NCI-H1436 (cell line): ENCODE results near the gene SIRT7.

ENCODE experiments used
- DNase-seq: peaks from one replicate; lab custom pipeline; 2025; lab: John Stamatoyannopoulos, UW

The SIRT7 gene, protein sequence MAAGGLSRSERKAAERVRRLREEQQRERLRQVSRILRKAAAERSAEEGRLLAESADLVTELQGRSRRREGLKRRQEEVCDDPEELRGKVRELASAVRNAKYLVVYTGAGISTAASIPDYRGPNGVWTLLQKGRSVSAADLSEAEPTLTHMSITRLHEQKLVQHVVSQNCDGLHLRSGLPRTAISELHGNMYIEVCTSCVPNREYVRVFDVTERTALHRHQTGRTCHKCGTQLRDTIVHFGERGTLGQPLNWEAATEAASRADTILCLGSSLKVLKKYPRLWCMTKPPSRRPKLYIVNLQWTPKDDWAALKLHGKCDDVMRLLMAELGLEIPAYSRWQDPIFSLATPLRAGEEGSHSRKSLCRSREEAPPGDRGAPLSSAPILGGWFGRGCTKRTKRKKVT

DNA sequence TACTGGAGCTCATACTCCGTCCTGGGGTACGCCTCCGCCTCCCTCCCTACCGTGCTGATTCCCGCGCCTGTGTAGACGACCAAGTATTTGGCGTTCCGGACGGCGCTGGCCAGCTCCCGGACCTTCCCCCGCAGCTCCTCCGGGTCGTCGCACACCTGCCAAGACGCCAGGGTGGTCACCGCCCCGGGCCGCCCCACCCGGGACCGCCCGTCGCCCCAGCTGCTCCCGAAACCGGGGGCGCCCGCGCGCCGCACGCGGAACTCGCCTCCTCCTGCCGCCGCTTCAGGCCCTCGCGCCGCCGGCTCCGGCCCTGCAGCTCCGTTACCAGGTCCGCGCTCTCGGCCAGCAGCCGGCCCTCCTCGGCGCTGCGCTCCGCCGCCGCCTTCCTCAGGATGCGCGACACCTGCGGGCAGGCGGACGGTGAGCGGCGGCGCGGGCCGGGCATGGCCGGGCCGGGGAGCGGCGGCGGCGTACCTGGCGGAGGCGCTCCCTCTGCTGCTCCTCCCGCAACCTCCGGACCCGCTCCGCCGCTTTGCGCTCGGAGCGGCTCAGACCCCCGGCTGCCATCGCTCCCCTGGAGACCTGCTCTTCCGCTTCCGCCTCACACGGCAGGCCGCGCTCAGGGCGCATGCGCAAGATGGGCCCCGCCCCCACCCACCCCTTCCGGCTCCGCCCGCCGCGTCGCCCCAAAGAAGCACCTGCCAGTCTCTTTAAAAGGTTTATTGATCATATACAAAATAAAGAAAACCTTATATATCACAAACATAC, at the start of gene SIRT7:
Gene SIRT7, minus strand, starts transcription at position 612 of the 768 bp plus-strand sequence. Its CDS starts 45 bp downstream, at position 567.
- DNase-seq: peak; percentile 89

DNA sequence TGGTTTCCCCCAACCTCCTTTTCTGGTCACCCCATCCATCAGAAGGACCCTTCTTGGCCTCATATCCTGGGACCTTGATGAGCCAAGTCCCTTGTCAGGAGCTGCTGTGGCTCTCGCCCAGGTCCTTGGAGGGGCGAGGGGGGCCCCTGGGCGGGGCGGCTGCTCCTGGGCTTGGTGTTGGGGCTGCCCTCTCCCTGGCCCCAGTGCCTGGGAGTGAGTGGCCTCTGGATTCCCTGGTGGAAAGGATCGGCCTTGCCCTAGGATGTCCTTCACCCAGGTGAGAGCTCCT, 49.2 kb upstream of the SIRT7 start:
- DNase-seq: no peak

DNA sequence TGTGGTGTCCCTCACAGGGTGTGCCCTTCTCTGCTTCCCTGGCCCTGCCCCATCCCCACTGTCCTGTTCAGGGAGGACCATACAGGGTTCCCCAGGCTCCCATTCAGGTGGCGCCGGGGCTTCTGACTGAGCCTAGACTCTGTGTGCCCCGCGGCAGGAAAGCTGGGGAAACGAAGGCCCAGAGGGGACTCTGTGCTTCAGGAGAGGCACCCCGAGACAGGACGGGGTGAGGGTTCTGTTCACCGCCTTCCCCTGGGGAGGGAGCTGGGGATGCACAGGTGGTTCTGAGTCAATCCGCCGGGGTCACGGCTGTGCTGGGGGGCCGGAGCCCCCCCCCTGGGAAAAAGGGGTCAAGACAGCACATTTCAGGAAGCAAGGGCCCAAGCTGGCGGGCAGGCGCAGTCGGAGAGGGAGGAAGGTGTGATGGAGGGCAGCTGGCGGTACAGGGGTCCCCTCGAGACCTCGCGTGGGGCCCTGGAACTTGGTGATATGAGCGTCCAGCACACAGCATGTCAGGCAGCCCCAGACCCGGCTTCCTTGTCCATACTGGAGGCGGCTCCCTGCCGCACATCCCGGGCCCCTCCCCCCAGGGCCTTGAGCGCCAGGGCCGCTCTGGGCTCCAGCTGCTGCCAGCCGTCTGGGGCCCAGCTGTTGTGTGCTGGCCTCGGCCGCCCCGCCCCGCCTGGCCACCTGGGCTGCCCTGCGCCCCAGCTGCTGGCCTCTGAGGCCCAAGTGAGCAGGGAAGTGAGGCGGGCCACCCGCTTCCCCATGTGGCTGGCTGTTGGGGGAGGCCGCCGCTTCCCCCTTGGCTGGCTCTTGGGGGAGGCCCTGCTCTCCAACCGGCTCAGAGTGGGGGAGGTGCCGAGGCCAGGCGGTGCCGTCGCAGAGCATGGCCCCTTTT, 48.6 kb upstream of the SIRT7 start:
- DNase-seq: no peak

DNA sequence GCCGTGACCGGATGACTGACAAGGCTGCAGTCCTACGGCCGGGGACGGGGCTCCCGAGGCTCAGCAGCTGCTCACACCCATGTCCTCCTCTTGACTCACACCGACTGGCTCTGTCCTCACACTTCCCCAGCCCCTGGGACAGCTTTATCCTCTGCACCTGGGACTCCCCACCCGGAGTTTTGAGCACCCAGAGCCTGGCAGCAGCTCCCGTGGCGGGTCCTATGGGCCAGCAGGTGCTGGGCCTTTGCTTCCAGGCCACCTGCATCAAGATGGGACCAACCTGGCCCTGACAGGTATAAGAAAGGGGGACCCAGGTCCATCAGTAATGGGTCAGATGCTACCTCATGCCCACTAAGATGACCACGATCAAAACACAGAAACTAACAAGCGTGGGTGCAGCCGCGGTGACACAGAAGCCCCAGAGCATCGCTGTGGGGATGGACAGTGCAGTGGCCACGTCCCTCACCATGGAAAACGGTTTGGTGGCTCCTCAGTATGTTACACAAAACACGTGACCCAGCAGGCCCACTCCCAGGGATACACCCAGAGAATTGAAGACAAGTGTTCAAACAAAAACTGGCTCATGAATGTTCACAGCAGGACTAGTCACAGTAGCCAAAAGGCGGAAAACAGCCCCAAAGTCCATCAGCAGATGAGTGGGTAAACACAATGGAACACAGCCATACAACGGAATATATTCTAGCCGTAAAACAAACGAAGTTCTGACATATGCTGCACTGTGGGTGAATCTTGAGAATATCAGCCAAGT, 46.3 kb upstream of the SIRT7 start:
- DNase-seq: no peak

DNA sequence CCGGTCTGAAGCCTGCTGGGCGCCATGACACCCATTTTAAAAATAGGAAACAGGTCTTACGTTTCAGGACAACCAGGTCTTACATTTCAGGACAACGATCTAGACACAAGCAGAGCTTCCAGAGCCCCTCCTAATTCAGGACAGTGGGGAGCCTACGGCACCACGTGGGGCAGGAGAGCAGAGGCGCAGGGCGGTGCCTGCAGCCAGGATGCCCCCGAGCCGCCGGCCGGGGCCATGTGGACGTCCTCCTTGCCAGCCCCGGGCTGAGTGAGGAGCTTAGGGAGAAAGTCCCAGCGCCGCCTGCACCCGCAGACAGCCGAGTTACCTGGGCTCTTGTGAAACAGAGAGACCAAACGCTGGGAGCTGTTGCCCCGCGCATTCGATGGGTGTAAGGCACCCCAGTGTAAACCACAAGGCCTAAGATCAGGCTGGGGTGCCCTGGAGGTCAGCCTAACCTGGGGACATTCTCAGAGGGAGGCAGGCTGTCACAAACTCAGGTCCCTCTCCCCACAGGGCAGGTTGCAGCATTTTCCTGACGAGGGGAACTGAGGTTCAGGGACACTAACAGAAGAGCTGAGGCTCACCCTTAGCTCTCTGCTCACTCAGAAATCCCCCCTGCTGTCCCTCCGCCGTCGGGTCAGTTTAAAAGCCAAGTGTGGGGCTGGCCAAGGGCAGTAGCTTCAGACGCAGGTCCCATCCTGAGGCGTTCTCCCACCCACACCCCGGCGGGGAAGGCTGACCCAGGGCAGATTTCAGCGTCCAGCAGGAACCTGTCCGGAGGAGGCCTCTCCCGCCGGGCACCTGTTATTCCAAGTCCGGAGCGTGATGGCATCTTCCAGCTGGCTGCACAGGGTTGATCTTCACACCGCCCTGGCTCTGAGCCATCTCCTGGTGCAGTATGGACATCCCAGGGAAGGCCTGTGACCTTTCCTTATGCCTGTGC, 44.8 kb upstream of the SIRT7 start:
- no peak for DNase-seq

DNA sequence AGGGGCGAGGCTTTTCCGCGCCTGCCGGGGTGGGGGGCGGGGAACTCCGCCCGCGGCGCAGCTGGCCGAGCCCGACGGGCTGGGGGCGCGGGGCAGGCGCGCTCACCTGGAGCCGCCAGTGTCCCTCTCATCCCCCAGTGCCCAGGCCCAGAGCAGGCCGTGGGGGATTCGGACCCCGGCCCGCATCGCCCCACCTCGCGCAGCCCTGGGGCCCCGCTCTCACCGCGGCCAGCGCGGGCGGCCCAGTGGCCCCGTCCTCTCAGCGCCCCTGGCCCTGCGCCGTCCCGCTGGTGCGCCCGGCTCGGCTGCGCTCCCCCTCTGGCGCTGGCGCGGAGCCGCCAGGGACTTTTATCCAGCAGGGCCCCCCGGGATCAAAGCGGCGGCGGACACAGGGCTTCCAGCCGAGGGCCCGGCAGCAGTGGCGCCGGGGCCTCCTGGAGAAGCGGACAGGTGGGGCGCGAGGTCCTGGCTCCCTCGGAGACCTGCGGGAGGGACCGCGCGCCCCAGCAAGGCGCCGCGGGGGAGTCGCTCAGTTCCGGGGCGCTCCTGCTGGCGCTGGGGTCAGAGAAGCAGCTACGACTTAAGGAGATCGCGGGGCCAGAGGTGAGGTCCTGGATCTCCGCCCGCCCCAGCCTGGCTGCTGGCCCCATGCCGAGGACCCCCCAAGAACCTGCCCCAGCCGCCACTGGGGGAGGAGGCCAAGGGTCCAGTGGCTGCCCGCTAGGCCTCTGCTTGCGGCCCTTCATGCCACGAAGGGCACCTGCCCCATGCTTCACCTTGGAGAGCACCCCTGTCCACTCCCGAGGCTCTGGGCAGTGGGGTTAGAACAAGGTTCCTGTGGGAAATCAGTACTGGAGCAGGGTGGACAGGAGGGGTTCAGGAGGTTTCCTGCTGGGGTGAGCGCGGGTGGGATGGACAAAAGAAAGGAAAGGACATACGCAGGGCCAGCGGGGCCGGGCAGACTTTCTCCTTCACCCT, 43.8 kb upstream of the SIRT7 start:
- DNase-seq: no peak

DNA sequence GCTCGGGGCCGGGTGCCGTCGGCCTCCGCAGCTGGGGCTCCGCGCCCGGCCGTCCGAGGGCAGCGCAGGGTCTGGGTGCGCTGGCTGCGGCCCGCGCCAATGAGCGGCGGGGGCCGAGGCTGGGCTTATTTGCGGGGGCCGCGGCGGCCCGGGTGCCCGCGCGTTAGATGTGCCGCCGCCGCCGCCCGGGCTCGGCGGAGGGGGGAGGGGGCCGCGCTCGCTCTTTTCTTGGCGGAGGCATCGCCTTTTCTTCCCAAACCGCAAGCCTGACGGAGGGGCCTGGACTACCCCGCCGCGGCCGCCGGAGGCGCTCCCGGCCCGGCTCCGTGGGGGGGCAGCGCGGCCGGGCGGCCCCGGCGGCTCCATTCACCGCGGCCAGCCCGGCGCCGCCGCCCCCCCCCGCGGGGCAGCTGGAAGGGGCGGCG, 43.1 kb upstream of the SIRT7 start, which contains the start of gene NOTUM:
Gene NOTUM, minus strand, starts transcription at position 101 of the 425 bp plus-strand sequence. CDS start 278 bp downstream, outside the sequence.
- peak; percentile 30 for DNase-seq

DNA sequence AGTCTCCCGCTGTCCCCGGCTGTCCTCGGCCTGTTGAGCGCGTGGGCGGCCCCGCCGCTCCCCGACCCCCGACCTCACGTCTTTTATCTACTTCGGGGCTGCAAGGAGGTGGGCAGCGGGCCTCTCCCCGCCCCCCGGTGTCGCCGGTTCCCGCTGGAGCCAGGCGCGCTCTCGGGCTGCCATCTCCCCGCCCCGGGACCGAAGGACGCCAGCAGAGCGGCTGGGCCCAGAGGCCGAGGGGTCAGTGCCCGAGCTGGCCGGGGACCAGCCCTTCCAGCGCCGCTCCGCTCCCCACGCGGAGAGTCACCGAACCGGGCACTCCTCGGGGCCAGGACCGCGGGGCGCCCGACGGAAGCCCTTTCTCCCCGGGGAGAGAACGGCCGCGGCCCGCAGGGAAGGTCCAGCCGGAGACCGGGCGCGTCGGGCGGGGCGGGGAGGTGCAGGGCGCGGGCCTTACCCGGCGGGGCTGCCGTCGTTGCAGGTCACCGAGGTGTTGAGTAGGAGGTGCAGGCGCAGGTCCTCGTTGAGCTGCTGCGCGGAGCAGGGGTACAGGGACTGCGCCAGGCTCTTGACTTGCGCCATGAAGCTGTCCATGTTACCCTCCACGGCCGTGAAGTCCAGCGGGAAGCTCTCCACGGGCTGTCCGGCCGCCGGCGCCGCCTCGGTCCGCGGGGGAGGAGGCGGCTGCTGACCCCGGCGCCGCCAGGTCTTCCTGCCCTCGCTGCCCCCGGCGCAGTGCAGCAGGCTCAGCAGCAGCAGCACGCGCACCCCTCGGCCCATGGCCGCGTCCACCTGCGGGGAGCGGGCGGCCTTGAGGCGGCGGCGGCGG, 42.4 kb upstream of the SIRT7 start:
- DNase-seq: no peak

DNA sequence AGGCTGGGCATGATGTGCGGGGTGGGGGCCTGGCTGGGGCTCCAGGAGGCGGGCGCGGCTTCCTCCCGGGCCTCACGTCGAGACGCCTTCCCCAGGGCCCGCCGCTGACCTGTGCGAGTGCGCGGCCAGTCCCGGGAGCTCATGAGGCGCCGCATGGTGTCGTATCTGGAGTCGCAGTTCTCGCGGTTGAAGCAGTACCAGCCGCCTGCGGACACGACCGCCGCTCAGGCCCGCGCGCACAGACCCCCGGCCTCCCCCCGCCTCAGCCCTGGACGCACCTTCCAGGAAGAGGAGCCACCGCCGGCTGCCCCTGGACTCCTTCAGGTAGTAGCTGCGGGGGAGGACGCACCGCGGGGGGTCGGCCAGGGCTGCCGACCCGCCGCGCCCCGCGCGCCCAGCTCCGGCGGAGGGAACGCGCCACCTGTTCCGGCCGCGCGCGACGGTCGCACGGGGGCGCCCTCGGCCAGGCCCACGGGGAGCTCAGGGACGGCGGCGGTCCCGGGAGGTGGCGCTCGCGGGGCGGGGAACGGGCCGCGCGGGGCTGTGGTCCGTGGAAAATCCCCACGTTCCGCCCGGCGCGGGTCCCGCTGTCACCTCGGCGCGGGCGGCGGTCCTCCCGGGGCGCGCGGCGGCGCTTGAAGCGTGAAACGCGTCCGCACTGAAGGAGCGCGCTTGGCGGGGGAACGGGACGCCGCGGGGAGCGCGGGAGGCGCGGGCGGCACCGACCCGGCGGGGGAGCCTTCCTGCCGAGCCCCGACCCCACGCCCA, 41.6 kb upstream of the SIRT7 start:
- DNase-seq: peak; percentile 52

DNA sequence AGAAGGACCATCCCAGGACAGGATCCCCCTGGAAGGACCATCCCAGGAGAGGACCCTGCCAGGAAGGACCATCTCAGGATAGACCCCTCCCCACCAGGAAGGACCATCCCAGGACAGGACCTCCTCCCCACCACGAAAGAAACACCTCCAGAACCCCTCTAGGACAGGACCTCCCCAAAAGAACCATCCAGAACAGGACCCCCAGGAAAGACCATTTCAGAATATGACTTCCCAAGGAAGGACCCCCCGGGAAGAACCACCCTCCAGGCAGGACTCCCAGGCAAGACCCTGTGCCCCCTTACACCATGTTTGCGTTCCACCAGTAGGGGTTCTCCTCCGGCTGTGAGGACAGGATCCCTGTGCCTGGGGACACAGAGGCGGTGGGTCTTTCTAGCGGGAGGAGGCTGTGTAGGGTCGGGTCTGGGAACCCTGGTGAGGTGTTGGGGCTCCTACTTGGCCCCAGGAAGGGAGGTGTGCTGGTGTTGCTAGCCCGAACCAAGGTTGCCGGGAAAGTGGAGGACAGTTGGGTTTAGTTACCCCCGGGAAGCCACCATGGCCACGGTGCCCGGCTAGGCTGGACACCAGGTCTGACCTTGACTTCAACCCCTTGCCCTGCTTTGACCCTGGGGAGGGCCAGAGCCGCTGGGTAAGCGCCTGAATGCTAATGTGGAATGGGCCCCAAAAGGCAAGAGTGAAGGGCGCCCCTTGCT, 40.8 kb upstream of the SIRT7 start:
- no peak for DNase-seq

DNA sequence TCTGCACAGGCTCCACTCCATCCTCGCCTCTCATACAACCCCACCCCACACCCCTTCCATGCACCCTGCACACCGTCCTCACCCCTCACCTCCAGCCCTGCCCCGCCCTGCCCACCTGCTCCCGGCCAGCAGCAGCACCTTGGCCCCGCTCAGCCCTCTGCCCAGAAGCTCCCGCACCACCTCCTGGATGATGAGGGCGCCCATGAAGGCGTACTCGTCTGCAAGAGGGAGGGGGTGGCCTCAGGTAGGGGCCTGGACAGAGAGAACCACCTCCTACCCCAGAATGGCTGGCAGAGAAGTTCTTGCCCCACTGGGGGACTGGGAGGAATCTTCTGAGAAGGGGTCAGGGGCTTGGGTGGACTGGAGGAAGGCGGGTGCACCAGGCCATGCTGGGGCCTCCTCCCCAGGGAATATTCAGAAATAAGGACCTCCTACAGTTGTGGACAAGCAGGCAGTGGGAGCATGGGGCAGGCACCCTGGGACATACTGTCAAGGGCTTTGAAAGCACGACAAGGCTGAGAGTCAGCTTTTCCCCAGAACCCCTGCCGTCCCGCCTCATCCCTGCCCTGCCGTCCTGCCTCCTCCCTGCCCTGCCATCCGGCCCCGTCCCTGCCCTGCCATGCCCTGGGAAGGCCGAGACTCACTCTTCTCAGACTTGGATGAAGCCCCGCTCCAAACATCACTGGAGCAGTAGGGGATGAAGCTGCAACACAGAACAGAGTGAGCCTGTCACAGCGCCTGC, 39.9 kb upstream of the SIRT7 start:
- no peak for DNase-seq

DNA sequence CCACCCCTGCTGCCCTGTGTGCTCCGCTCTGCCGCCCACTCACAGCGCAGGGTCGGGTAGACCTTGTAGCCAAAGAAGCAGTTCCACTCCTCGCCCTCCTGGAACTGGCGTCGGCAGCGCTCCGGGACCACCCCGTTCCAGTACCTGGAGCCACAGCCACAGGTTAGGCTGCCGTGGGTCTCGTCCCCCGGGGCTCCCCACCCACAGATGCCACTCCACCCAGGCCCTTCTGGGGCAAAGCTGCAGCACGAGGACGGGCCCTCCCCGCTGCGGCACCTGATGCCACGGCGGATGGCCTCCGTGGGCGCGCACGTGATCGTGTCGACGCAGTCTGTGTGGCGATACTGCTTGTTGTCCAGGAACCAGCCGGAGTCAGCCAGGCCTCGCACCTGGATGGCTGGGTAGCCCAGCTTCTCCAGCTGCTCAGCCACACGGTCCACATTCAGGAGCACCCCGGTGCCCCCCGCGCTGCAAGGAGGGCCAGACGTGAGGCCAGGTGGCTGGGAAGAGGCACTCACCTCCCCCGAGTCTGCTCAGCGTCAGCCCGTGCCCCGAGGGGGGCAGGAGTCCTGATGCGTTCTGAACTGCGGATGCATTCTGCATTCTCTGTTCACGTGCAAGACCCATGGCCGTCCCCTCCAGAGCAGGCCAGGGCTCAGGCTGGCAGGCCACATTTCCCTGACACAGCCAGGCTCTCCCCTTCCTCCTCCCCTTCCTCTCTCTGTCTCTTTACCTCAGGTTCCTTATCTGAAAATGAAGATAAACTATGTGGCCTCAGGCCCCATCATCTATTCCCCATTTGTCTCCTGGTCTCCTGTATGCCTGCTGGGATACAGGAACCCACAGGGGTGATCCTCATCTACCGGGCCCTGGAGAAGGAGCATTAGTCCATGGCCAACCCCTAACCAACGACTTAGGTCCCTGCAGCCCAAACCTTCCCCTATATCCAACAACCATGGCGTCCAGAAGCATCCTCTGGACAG, 38.9 kb upstream of the SIRT7 start:
- no peak for DNase-seq

DNA sequence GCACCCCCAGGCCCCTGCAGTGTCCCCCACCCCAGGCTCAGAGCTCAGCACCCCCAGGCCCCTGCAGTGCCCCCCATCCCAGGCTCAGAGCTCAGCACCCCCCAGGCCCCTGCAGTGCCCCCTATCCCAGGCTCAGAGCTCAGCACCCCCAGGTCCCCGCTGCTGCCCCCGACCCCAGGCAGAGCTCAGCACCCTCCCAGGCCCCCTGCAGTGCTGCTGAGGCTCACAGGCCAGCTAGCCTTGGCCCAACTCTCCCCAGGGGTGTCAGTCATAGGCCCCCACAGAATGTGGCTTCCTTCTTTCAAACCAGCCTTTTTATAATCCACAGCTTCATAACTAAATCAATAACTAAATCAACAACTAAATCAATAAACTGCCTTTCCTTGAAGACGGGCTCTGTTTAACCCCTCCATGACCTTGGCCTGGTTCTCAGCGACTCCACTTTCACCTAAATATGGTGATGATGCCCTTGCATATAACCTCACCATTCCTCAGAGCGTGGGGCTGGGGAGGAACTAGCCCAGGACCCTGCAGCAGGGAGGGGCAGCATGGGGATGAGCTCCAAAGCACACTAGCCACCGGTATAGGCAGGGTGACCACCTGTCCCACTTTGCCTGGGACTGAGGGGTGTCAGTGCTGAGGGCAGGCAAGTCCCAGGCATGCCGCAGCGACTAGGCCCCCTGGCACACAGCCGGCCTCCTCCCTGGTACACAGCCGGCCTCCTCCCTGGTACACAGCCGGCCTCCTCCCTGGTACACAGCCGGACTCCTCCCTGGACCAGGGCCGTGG, 38.0 kb upstream of the SIRT7 start:
- no peak for DNase-seq

DNA sequence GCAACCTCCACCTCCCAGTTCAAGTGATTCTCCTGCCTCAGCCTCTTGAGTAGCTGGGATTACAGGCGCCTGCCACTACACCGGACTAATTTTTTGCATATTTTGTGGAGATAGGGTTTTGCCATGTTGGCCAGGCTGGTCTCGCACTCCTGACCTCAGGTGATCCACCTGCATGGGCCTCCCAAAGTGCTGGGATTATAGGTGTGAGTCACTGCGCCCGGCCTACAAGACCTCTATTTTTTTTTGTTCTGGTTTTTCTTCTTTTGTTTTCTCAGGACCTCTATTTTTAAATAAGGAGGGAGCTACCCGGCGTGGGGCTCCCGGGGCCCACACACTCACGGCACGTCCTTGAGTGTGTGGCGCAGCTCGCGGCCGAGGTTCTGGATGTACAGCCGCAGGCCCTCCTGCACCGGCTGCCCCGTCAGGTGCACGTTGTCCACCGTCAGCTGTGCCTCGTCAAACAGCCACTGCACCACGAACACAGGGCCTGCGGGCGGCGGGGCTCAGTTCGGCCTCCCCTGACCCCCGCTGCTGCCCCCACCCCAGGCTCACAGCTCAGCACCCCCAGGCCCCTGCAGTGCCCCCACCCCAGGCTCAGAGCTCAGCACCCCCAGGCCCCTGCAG, 37.2 kb upstream of the SIRT7 start:
- DNase-seq: no peak
